A673 (cell line): Measurements from ENCODE around the gene BCAT1. TPM values are rescaled to one million over a fixed set of nuclear protein-coding genes. Genes with fewer than 3 reads are reported as not detected.

Source experiments
- BruUV-seq: library from RNA; stranded (reverse); fragments of 400-500 nt; replicated peaks from 2 replicates; lab custom pipeline; 2021; lab: Mats Ljungman, UMichigan
- CTCF ChIA-PET: fragments of 300-600 bp; sonication (Branson Sonifier 250); formaldehyde crosslinking; loops from one replicate; lab custom pipeline; 2022; ENCODE audit warnings: antibody characterized with exemption; lab: Charles Lee
- POLR2A ChIA-PET: fragments of 300-600 bp; sonication (Branson Sonifier 250); formaldehyde crosslinking; loops from one replicate; lab custom pipeline; 2022; ENCODE audit warnings: antibody characterized with exemption; ENCODE audit not compliant: low non-redundant PET; lab: Charles Lee
- DNase-seq: peaks from one replicate; pipeline ENCODE4 v3.0.0-alpha.2; 2015; ENCODE audit warnings: low spot score
- H3K27ac ChIP-seq: fragments of 200-600 bp; sonication (generic); 2 replicates; pipeline ENCODE4 v1.5.1; 2016; ENCODE audit warnings: mixed run types, low read depth, mild to moderate bottlenecking, mixed read lengths, antibody characterized with exemption, low read length; ENCODE audit not compliant: poor library complexity, severe bottlenecking
- H3K27me3 ChIP-seq: fragments of 200-600 bp; sonication (generic); replicated peaks from 2 replicates; pipeline ENCODE4 v1.6.1; 2017; ENCODE audit warnings: mixed run types, low read depth, mild to moderate bottlenecking, mixed read lengths, antibody characterized with exemption, low read length; ENCODE audit not compliant: insufficient read depth, poor library complexity
- H3K36me3 ChIP-seq: fragments of 200-600 bp; sonication (generic); 2 replicates; pipeline ENCODE4 v1.6.1; 2016; ENCODE audit warnings: mixed run types, mild to moderate bottlenecking, mixed read lengths, antibody characterized with exemption, low read length; ENCODE audit not compliant: insufficient read depth, poor library complexity, severe bottlenecking
- H3K4me1 ChIP-seq: fragments of 200-600 bp; sonication (generic); 2 replicates; pipeline ENCODE4 v1.6.1; 2017; ENCODE audit warnings: mixed run types, mild to moderate bottlenecking, mixed read lengths, antibody characterized with exemption, low read length; ENCODE audit not compliant: insufficient read depth, poor library complexity, severe bottlenecking
- H3K4me3 ChIP-seq: fragments of 200-600 bp; sonication (generic); 2 replicates; pipeline ENCODE4 v1.5.1; 2016; ENCODE audit warnings: low read depth, mixed run types, mild to moderate bottlenecking, mixed read lengths, low read length; ENCODE audit not compliant: poor library complexity, severe bottlenecking
- H3K9me3 ChIP-seq: fragments of 200-600 bp; sonication (generic); 2 replicates; pipeline ENCODE4 v1.6.1; 2016; ENCODE audit warnings: mixed run types, low read depth, mild to moderate bottlenecking, mixed read lengths, antibody characterized with exemption, low read length; ENCODE audit not compliant: poor library complexity, severe bottlenecking
- EZH2 ChIP-seq: fragments of 200-600 bp; sonication (generic); IDR thresholded peaks from 2 replicates; pipeline ENCODE4 v1.6.1; 2017; ENCODE audit warnings: borderline replicate concordance, low read depth, mild to moderate bottlenecking, mixed read lengths, antibody characterized with exemption, low read length; ENCODE audit not compliant: poor library complexity, severe bottlenecking
- intact Hi-C: fragments of 100-400 bp; cut with micrococcal nuclease; formaldehyde crosslinking; loops from one replicate; pipeline ENCODE4 v1.10.0; 2022; ENCODE audit not compliant: unreplicated experiment
- total RNA-seq: library from RNA; stranded (reverse); gene quantifications from 2 replicates; pipeline ENCODE4 v1.2.3, GENCODE V29; 2021
- TF ChIP-seq, protein P1 (sequence below): fragments of 300-800, 200-600 bp; sonication (generic); conservative IDR thresholded peaks from 2 replicates; pipeline ENCODE4 v1.5.1; 2017; ENCODE audit warnings: low read depth, mild to moderate bottlenecking, antibody characterized with exemption, low read length, moderate library complexity, mixed read lengths

The BCAT1 gene
- total RNA-seq, 1 experiment from 2014 or later, result 195 TPM

GRCh38 chr12:24982250-24982649 lies 33.3 kb upstream of the BCAT1 start:
- Histone ChIP-seq H3K27me3 (no peaks in the 10 kb centered on the region), H3K27ac (no peak overlapping the region), H3K4me3 (no peak overlapping the region), H3K9me3 (no peaks in the 10 kb centered on the region), H3K36me3 (no peaks in the 10 kb centered on the region), H3K4me1 (no peaks in the 10 kb centered on the region)
- DNase-seq, result no peak
- TF ChIP-seq, protein P1, sequence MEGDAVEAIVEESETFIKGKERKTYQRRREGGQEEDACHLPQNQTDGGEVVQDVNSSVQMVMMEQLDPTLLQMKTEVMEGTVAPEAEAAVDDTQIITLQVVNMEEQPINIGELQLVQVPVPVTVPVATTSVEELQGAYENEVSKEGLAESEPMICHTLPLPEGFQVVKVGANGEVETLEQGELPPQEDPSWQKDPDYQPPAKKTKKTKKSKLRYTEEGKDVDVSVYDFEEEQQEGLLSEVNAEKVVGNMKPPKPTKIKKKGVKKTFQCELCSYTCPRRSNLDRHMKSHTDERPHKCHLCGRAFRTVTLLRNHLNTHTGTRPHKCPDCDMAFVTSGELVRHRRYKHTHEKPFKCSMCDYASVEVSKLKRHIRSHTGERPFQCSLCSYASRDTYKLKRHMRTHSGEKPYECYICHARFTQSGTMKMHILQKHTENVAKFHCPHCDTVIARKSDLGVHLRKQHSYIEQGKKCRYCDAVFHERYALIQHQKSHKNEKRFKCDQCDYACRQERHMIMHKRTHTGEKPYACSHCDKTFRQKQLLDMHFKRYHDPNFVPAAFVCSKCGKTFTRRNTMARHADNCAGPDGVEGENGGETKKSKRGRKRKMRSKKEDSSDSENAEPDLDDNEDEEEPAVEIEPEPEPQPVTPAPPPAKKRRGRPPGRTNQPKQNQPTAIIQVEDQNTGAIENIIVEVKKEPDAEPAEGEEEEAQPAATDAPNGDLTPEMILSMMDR, result no peak
- TF ChIP-seq EZH2, result no peak
- POLR2A ChIA-PET, result no interaction called here
- CTCF ChIA-PET, result no interaction called here
- intact Hi-C loops, result no loop called here
- no TSS peak for BruUV-seq

- H3K27ac ChIP-seq, result no peak overlapping the region
- CTCF ChIA-PET, result interaction anchor here (0.6 kb wide), 1 partner anchor 35 kb away, joined by 3 read pairs; no protein-coding TSS in a partner anchor
- BruUV-seq, result no TSS peak
- H3K27me3 ChIP-seq, result no peaks in the 10 kb centered on the region
- TF ChIP-seq, protein P1, result no peak
- no peak for TF ChIP-seq EZH2
- H3K9me3 ChIP-seq, result no peaks in the 10 kb centered on the region
- POLR2A ChIA-PET, result no interaction called here
- intact Hi-C loops, result no loop called here
- H3K36me3 ChIP-seq, result no peaks in the 10 kb centered on the region
- DNase-seq, result no peak
- no peak overlapping the region for H3K4me3 ChIP-seq
- no peaks in the 10 kb centered on the region for H3K4me1 ChIP-seq
Observed at GRCh38 chr12:24979976-24980730, 31.3 kb upstream of the BCAT1 start.

GRCh38 chr12:24979329-24979728 lies 30.4 kb upstream of the BCAT1 start:
- ChIA-PET POLR2A (no interaction called here), CTCF (interaction anchor here (0.6 kb wide), 1 partner anchor 36 kb away, joined by 3 read pairs; no protein-coding TSS in a partner anchor)
- Histone ChIP-seq H3K27ac (no peak overlapping the region), H3K36me3 (no peaks in the 10 kb centered on the region), H3K9me3 (no peaks in the 10 kb centered on the region), H3K4me1 (no peaks in the 10 kb centered on the region), H3K27me3 (no peaks in the 10 kb centered on the region), H3K4me3 (no peak overlapping the region)
- TF ChIP-seq, protein P1, result no peak
- TF ChIP-seq EZH2, result no peak
- intact Hi-C loops, result no loop called here
- BruUV-seq, result no TSS peak
- DNase-seq, result no peak
